SK-N-SH treated with all-trans-retinoic acid at 6 μM for 48 hours (cell line): ENCODE results near the gene NTN1.

ENCODE experiments used
- ATAC-seq: fragments of 200-7000 bp; cut with Tn5 transposase; 3 replicates; pipeline ENCODE4 v1.9.1; 2020; ENCODE audit warnings: mild to moderate bottlenecking, moderate library complexity
- ARNTL ChIP-seq: fragments of 450-650 bp; formaldehyde crosslinking; IDR thresholded peaks from 2 replicates; pipeline ENCODE4 v1.5.0; 2020; ENCODE audit warnings: low read depth, mild to moderate bottlenecking, moderate library complexity, borderline replicate concordance
- BACH2 ChIP-seq: fragments of 250-450 bp; sonication (Bioruptor Pico); IDR thresholded peaks from 2 replicates; pipeline ENCODE4 v1.9.0; 2021; ENCODE audit warnings: mild to moderate bottlenecking, borderline replicate concordance
- CREB5 ChIP-seq: fragments of 250-450 bp; sonication (Bioruptor Pico); IDR thresholded peaks from 2 replicates; pipeline ENCODE4 v1.5.1; 2020; ENCODE audit warnings: low read depth, mild to moderate bottlenecking, moderate library complexity
- CSDC2 ChIP-seq: fragments of 250-450 bp; sonication (Bioruptor Pico); IDR thresholded peaks from 2 replicates; pipeline ENCODE4 v1.5.0; 2020; ENCODE audit warnings: mild to moderate bottlenecking, moderate library complexity
- CSRNP3 ChIP-seq: fragments of 250-450 bp; sonication (Bioruptor Pico); IDR thresholded peaks from 2 replicates; pipeline ENCODE4 v1.5.1; 2021; ENCODE audit warnings: mild to moderate bottlenecking, moderate library complexity
- ESRRG ChIP-seq: fragments of 250-450 bp; sonication (Bioruptor Pico); IDR thresholded peaks from 2 replicates; pipeline ENCODE4 v1.6.1; 2021; ENCODE audit warnings: mild to moderate bottlenecking
- GLIS3 ChIP-seq: fragments of 250-450 bp; sonication (Bioruptor Pico); IDR thresholded peaks from 2 replicates; pipeline ENCODE4 v1.5.0; 2020; ENCODE audit warnings: mild to moderate bottlenecking, moderate library complexity
- ISL1 ChIP-seq: fragments of 250-450 bp; sonication (Bioruptor Pico); IDR thresholded peaks from 2 replicates; pipeline ENCODE4 v2.1.2; 2022; ENCODE audit warnings: mild to moderate bottlenecking, moderate library complexity
- OSR1 ChIP-seq: fragments of 250-450 bp; sonication (Bioruptor Pico); IDR thresholded peaks from 2 replicates; pipeline ENCODE4 v1.8.0; 2022; ENCODE audit warnings: moderate library complexity, mild to moderate bottlenecking, inconsistent platforms
- POU6F1 ChIP-seq: fragments of 250-450 bp; sonication (Bioruptor Pico); IDR thresholded peaks from 2 replicates; pipeline ENCODE4 v1.8.0; 2021; ENCODE audit warnings: low read depth, mild to moderate bottlenecking, moderate library complexity, borderline replicate concordance
- PPARA ChIP-seq: fragments of 250-450 bp; sonication (Bioruptor Pico); IDR thresholded peaks from 2 replicates; pipeline ENCODE4 v1.5.0; 2020; ENCODE audit warnings: mild to moderate bottlenecking, borderline replicate concordance
- RARB ChIP-seq: fragments of 250-450 bp; sonication (Bioruptor Pico); IDR thresholded peaks from 2 replicates; pipeline ENCODE4 v1.8.0; 2021; ENCODE audit warnings: mild to moderate bottlenecking, moderate library complexity
- SNAI2 ChIP-seq: fragments of 250-450 bp; sonication (Bioruptor Pico); IDR thresholded peaks from 2 replicates; pipeline ENCODE4 v1.5.0; 2020; ENCODE audit warnings: mild to moderate bottlenecking, moderate library complexity
- TCF4 ChIP-seq: fragments of 250-450 bp; sonication (Bioruptor Pico); IDR thresholded peaks from 2 replicates; pipeline ENCODE4 v1.8.0; 2021; ENCODE audit warnings: mild to moderate bottlenecking, moderate library complexity, borderline replicate concordance
- TOX ChIP-seq: fragments of 250-450 bp; sonication (Bioruptor Pico); IDR thresholded peaks from 2 replicates; pipeline ENCODE4 v1.8.0; 2021; ENCODE audit warnings: mild to moderate bottlenecking, moderate library complexity, borderline replicate concordance
- TSHZ2 ChIP-seq: fragments of 250-450 bp; sonication (Bioruptor Pico); IDR thresholded peaks from 2 replicates; pipeline ENCODE4 v1.5.0; 2020; ENCODE audit warnings: mild to moderate bottlenecking, moderate library complexity
- ZC3H10 ChIP-seq: fragments of 250-450 bp; sonication (Bioruptor Pico); IDR thresholded peaks from 2 replicates; pipeline ENCODE4 v1.5.1; 2021; ENCODE audit warnings: mild to moderate bottlenecking, moderate library complexity
- ZFP3 ChIP-seq: fragments of 250-450 bp; sonication (Bioruptor Pico); IDR thresholded peaks from 2 replicates; pipeline ENCODE4 v1.5.0; 2020; ENCODE audit warnings: mild to moderate bottlenecking, moderate library complexity
- ZFP30 ChIP-seq: fragments of 450-650 bp; formaldehyde crosslinking; IDR thresholded peaks from 2 replicates; pipeline ENCODE4 v1.5.0; 2022; ENCODE audit warnings: mild to moderate bottlenecking, moderate library complexity
- ZNF565 ChIP-seq: fragments of 450-650 bp; formaldehyde crosslinking; conservative IDR thresholded peaks from 2 replicates; pipeline ENCODE4 v1.5.0; 2020; ENCODE audit warnings: low read depth, mild to moderate bottlenecking, moderate library complexity
- ZNF70 ChIP-seq: fragments of 450-650 bp; formaldehyde crosslinking; IDR thresholded peaks from 2 replicates; pipeline ENCODE4 v1.5.0; 2020; ENCODE audit warnings: mild to moderate bottlenecking, moderate library complexity
- ZNF8 ChIP-seq: fragments of 450-650 bp; formaldehyde crosslinking; IDR thresholded peaks from 2 replicates; pipeline ENCODE4 v1.5.0; 2020; ENCODE audit warnings: mild to moderate bottlenecking, moderate library complexity

The NTN1 gene

GRCh38 chr17:9279893-9280292 is 258.6 kb downstream of the NTN1 start:
- no peak for ATAC-seq
- no peak for TF ChIP-seq OSR1 (CRISPR knock-in tag)
- TF ChIP-seq ZNF8 (CRISPR knock-in tag): no peak
- TF ChIP-seq ISL1 (CRISPR knock-in tag): no peak
- TF ChIP-seq GLIS3 (CRISPR knock-in tag): no peak
- no peak for TF ChIP-seq TCF4
- no peak for TF ChIP-seq PPARA (CRISPR knock-in tag)
- no peak for TF ChIP-seq ZFP30 (CRISPR knock-in tag)
- TF ChIP-seq CSDC2 (CRISPR knock-in tag): no peak

GRCh38 chr17:9283909-9284308 is 262.6 kb downstream of the NTN1 start:
- peak; percentile 83 for ATAC-seq
- no peak for TF ChIP-seq CSDC2 (CRISPR knock-in tag)
- TF ChIP-seq ZFP3: no peak
- TF ChIP-seq PPARA (CRISPR knock-in tag): no peak
- TF ChIP-seq SNAI2 (CRISPR knock-in tag): no peak
- no peak for TF ChIP-seq ZC3H10 (CRISPR knock-in tag)
- TF ChIP-seq BACH2: no peak
- TF ChIP-seq ISL1 (CRISPR knock-in tag): peak; percentile 86
- peak; percentile 53; the same call in 1 of the 2 replicates for TF ChIP-seq TCF4

- no peak for ATAC-seq
- TF ChIP-seq TOX (CRISPR knock-in tag) (no peak), SNAI2 (CRISPR knock-in tag) (no peak), TSHZ2 (CRISPR knock-in tag) (no peak), ZNF8 (CRISPR knock-in tag) (no peak), ZFP3 (no peak), CSRNP3 (CRISPR knock-in tag) (no peak), ZNF70 (CRISPR knock-in tag) (no peak), ESRRG (CRISPR knock-in tag) (no peak), ZFP30 (CRISPR knock-in tag) (no peak), RARB (CRISPR knock-in tag) (no peak), ZNF565 (CRISPR knock-in tag) (no peak), CREB5 (CRISPR knock-in tag) (no peak), POU6F1 (CRISPR knock-in tag) (no peak), OSR1 (CRISPR knock-in tag) (no peak), CSDC2 (CRISPR knock-in tag) (no peak), ARNTL (CRISPR knock-in tag) (no peak), ISL1 (CRISPR knock-in tag) (no peak), BACH2 (no peak), TCF4 (no peak)
These were observed 263.6 kb downstream of the NTN1 start for GRCh38 chr17:9284884-9285283.
